Vagina (tissue), 2 donors: Measurements from ENCODE around the gene SPOP. TPM values are rescaled to one million over a fixed set of nuclear protein-coding genes. Genes with fewer than 3 reads are reported as not detected.
A peak's percentile ranks its signal among the peaks of the same experiment; 100 is the strongest.

ENCODE experiments used
- DNase-seq, 2 donors: peaks; one replicate each; pipeline ENCODE4 v3.0.0-alpha.2; 2017; ENCODE audit errors: extremely low spot score in 2 of 2
- H3K27ac ChIP-seq: fragments of 200-600 bp; sonication (generic); one replicate; pipeline ENCODE4 v1.5.1; 2019
- H3K27me3 ChIP-seq: fragments of 200-600 bp; sonication (generic); one replicate; pipeline ENCODE4 v1.5.1; 2019
- H3K36me3 ChIP-seq, 2 donors: fragments of 200-600 bp; sonication (generic); one replicate each; pipeline ENCODE4 v1.5.1; 2017 to 2019
- H3K4me1 ChIP-seq: fragments of 200-600 bp; sonication (generic); one replicate; pipeline ENCODE4 v1.5.1; 2019
- H3K4me3 ChIP-seq, 2 donors: fragments of 200-600 bp; sonication (generic); 1 replicate in 1 of 2; 2 replicates in 1 of 2; pipeline ENCODE4 v1.5.1; 2016 to 2019
- H3K9me3 ChIP-seq: fragments of 200-600 bp; sonication (generic); one replicate; pipeline ENCODE4 v1.5.1; 2019
- POLR2A ChIP-seq, 2 donors: fragments of 450-650 bp; IDR thresholded peaks; one replicate each; pipeline ENCODE4 v1.6.1; 2017; ENCODE audit warnings: antibody characterized with exemption in 2 of 2, mild to moderate bottlenecking in 2 of 2, moderate library complexity in 2 of 2
- POLR2AphosphoS5 ChIP-seq, 2 donors: sonication (generic); formaldehyde crosslinking; IDR thresholded peaks; one replicate each; pipeline ENCODE4 v1.9.0; 2017; ENCODE audit warnings: antibody characterized with exemption in 2 of 2, mild to moderate bottlenecking in 2 of 2, low read depth in 1 of 2; ENCODE audit not compliant: insufficient read depth in 1 of 2
- intact Hi-C: fragments of 100-400 bp; cut with DNase I; formaldehyde crosslinking; loops from one replicate; pipeline ENCODE4 v1.15.1; 2023
- total RNA-seq: library from RNA; depleted of rRNA; stranded (reverse); fragments of >200 nt; gene quantifications from one replicate; pipeline ENCODE4 v1.2.3, GENCODE V29; 2016
- TF ChIP-seq, protein P1 (sequence below), 3 experiments: fragments of 450-650 bp in 2 of 3; fragments of 200-600 bp in 1 of 3; sonication (generic) in 1 of 3; IDR thresholded peaks; one replicate each; pipeline ENCODE4 v1.5.1; 2017 to 2019; ENCODE audit warnings: antibody characterized with exemption in 3 of 3, mild to moderate bottlenecking in 2 of 3, moderate library complexity in 2 of 3

The SPOP gene
- total RNA-seq, 1 donor from 2014 or later = 87.2 TPM

DNA sequence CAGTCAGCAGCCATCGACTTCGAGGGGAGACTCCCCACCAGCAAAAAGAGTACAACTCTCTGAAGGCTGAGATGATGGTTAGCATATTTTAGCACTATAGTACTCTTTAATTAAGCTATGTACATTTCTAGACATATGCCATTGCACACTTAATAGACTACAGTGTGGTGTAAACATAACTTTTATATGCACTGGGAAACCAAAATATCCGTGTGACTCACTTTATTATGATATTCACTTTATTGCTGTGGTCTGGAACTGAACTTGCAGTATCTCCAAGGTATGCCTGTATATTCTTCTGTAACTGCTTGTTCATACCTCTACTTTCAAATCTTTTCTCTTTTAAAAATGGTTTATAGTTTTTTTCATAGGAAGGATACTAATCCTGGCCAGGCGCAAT, 113.3 kb downstream of the SPOP start:
- H3K27me3 ChIP-seq = no peaks in the 10 kb centered on the region
- no peak overlapping the region for H3K4me3 ChIP-seq
- no peak for DNase-seq
- no peaks in the 10 kb centered on the region for H3K36me3 ChIP-seq
- H3K9me3 ChIP-seq = no peaks in the 10 kb centered on the region
- H3K4me1 ChIP-seq = peaks cover 26% of the 10 kb centered on the region
- H3K27ac ChIP-seq = no peak overlapping the region
- TF ChIP-seq POLR2A (IDR thresholded peaks at IDR 0.05) = no peak
- TF ChIP-seq, protein P1, sequence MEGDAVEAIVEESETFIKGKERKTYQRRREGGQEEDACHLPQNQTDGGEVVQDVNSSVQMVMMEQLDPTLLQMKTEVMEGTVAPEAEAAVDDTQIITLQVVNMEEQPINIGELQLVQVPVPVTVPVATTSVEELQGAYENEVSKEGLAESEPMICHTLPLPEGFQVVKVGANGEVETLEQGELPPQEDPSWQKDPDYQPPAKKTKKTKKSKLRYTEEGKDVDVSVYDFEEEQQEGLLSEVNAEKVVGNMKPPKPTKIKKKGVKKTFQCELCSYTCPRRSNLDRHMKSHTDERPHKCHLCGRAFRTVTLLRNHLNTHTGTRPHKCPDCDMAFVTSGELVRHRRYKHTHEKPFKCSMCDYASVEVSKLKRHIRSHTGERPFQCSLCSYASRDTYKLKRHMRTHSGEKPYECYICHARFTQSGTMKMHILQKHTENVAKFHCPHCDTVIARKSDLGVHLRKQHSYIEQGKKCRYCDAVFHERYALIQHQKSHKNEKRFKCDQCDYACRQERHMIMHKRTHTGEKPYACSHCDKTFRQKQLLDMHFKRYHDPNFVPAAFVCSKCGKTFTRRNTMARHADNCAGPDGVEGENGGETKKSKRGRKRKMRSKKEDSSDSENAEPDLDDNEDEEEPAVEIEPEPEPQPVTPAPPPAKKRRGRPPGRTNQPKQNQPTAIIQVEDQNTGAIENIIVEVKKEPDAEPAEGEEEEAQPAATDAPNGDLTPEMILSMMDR (IDR thresholded peaks at IDR 0.05) = no peak
- TF ChIP-seq POLR2AphosphoS5 (IDR thresholded peaks at IDR 0.05; ENCODE audit: insufficient read depth in 1 of 2, low read depth in 1 of 2) = no peak
- intact Hi-C loops = loop anchor here (5.0 kb wide), 1 partner anchor 218 kb away; no protein-coding TSS in a partner anchor

DNA sequence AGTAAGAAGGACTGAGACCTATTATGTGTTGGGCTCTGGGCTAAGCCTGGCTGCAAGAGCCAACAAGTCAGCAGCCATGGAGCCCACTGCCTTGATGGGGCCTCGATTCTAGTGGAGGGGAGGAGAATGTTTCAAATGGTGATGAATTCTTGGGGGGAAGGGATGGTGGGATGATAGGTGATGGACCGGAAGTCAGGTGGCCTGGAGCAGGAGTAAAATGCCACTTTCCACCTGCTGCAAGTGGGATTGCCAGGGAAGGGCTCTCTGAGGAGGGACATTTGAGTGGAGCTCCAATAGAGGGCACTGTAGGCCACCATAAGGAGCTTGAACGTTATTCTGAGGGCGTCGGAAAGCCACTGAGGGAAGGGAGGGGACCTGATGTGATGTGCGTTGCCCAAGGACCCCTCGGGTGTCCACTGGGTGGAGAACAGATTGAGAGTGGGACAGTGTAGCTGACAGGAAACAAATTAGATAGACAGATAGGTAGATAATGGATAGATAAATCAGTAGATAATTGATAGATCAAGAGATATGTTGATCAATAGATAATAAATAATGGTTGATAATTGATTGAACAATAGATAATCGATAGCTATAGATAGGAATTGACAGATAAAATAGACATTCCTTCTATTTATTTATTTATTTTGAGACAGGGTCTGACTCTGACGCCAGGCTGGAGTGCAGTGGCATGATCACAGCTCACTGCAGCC, 120.4 kb downstream of the SPOP start:
- H3K27me3 ChIP-seq = no peaks in the 10 kb centered on the region
- no peak overlapping the region for H3K4me3 ChIP-seq
- H3K27ac ChIP-seq = no peak overlapping the region
- peaks cover 11% of the 10 kb centered on the region for H3K4me1 ChIP-seq
- DNase-seq = no peak
- intact Hi-C loops = loop anchor here (2.0 to 10.0 kb wide), 5 partner anchors 63 to 437 kb away; partner anchors contain the start of genes DLX3 and NGFR
- H3K9me3 ChIP-seq = no peaks in the 10 kb centered on the region
- no peaks in the 10 kb centered on the region for H3K36me3 ChIP-seq
- TF ChIP-seq POLR2AphosphoS5 (IDR thresholded peaks at IDR 0.05; ENCODE audit: insufficient read depth in 1 of 2, low read depth in 1 of 2) = no peak
- TF ChIP-seq, protein P1 (IDR thresholded peaks at IDR 0.05) = no peak
- no peak for TF ChIP-seq POLR2A (IDR thresholded peaks at IDR 0.05)

DNA sequence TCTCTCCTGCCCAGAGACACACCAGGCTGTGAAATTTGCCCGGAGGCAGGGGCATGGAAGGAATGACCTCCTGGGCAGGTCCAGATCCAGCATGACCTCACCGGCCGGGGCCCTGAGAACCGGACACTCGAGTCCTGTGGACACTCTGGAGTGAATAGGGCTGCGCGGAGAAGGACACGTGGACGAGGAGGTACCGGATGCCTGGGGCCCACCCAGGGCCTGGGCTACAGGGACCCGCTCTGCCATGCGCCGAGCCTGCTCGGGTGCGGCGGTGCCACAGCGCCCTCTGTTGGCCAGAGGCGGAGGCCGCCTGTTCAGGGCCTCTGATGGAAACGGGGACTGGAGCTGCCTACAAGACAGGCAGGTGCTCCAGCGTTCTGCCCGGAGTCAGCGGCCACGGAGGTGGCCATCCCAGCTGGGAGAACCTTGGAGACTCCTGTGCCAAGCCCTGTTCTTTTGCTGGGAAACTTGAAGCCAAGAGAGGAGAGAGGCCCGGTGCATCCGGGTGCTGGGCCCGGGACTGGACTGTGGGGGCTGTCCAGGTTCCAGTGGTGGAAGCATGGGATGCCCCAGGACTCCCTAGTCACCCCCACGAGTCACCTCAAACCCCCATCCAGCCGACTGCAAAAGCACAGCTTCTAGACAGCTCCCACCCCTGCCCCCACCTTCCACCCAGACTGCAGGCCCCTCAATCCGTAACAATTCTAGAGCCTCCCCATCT, 121.5 kb downstream of the SPOP start:
- H3K27ac ChIP-seq = no peak overlapping the region
- no peak overlapping the region for H3K4me3 ChIP-seq
- peak in 1 of 2 donors; percentile 86 for DNase-seq
- H3K36me3 ChIP-seq = no peaks in the 10 kb centered on the region
- intact Hi-C loops = loop anchor here (2.0 to 10.0 kb wide), 5 partner anchors 62 to 438 kb away; partner anchors contain the start of genes DLX3 and NGFR
- H3K9me3 ChIP-seq = no peaks in the 10 kb centered on the region
- no peaks in the 10 kb centered on the region for H3K27me3 ChIP-seq
- TF ChIP-seq POLR2A (IDR thresholded peaks at IDR 0.05) = no peak
- TF ChIP-seq POLR2AphosphoS5 (IDR thresholded peaks at IDR 0.05; ENCODE audit: insufficient read depth in 1 of 2, low read depth in 1 of 2) = no peak
- TF ChIP-seq, protein P1 (IDR thresholded peaks at IDR 0.05) = peak; percentile 95 to 98 (median 97)
- peaks cover 17% of the 10 kb centered on the region for H3K4me1 ChIP-seq

DNA sequence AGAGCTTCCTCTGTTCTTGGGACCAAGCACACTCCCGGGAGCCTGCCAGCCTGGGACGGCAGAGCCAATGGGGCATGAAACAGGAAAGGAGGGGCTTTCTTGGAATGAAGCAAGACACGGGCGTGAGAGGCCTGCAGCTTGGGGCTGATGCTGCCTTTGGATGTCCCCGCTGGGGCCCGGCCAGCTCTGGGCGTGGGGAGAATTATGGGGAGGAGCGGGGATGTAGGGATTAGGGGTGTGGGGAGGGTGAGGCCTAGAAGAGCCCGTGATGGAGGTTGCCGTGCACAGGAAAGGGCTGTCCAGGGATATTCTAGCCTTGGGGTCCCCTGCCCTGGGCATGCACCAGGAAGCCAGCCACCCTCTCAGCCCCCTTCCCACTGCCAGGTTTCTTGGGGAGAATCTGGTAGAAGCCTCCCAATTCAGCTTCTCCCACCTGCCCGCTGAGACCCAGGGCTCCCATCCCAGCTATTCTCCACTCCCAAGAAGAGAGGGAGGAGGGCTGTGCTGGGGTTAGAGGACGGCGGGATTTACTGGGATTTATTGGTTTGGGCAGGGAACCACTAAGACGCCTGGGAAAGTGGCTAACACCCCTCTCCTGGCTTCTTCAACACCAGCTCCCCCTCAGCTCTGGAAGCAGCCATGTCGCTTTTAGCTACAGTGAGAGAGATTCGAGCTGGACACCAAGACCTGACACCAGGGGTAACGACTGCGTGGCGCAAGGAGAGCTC, 122.2 kb downstream of the SPOP start:
- H3K4me1 ChIP-seq = peaks cover 17% of the 10 kb centered on the region
- no peak overlapping the region for H3K4me3 ChIP-seq
- intact Hi-C loops = loop anchor here (2.0 to 10.0 kb wide), 5 partner anchors 61 to 439 kb away; partner anchors contain the start of genes DLX3 and NGFR
- H3K27me3 ChIP-seq = no peaks in the 10 kb centered on the region
- no peak for DNase-seq
- no peak for TF ChIP-seq POLR2AphosphoS5 (IDR thresholded peaks at IDR 0.05; ENCODE audit: insufficient read depth in 1 of 2, low read depth in 1 of 2)
- TF ChIP-seq, protein P1 (IDR thresholded peaks at IDR 0.05) = no peak
- TF ChIP-seq POLR2A (IDR thresholded peaks at IDR 0.05) = no peak
- no peak overlapping the region for H3K27ac ChIP-seq
- no peaks in the 10 kb centered on the region for H3K36me3 ChIP-seq
- no peaks in the 10 kb centered on the region for H3K9me3 ChIP-seq
